GM21390 (cell line): ENCODE data around the gene MCFD2.
"Not testable (repeated sequence)": the region's sequence is repeated elsewhere in the genome, so short reads cannot be mapped to it uniquely, and the experiment has no call there.

ENCODE experiments used
- ATAC-seq: cut with Tn5 transposase; IDR thresholded peaks from one replicate; pipeline ENCODE4 v1.9.1; 2021; ENCODE audit not compliant: unreplicated experiment

Gene MCFD2

DNA sequence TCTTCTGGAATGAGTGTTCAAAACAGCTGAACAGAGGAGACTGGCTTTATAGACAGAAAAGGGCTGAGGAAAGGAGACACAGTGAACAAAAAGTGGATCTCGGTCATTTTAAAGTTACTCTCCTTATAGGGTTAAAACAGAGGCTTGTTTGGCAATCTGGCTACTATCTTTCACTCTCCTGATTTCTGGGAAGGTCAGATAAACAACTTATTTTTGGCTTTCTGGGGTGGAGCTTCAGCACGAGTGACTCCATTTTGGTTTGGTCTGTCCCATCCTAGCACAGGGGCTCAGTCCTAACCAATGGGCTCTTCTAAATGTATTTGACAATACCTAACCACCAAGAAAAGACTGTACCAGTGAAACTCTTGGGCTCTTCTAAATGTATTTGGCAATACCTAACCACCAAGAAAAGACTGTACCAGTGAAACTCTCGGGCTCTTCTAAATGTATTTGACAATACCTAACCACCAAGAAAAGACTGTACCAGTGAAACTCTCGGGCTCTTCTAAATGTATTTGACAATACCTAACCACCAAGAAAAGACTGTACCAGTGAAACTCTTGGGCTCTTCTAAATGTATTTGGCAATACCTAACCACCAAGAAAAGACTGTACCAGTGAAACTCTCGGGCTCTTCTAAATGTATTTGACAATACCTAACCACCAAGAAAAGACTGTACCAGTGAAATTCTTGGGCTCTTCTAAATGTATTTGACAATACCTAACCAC lies 39.5 kb downstream of the MCFD2 start:
- not testable (repeated sequence) for ATAC-seq

DNA sequence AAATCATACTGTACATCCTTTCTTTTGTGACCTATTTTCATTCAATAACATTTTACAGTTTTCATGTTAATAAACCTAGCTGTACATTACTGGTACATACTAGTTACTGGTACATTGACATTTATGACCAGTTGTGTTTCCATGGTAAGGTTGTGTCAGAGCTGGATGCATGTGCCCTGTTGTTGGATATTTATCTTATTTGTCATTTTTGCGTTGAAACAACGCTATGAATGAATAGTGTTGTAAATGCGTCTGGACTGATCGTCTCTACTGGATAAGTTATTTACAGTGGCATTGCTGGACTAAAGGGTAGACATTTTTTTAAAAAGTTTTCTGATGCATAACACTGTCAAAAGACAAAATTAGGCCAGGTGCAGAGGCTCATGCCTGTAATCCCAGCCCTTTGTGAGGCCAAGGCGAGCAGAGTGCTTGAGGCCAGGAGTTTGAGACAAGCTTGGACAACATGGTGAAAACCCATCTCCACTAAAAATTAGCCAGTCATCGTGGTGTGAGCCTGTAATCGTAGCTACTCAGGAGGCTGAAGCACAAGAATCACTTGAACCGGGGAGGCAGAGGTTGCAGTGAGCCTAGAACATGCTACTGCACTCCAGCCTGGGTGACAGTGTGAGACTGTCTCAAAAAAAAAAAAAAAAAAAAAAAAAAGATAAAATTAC lies 40.2 kb downstream of the MCFD2 start:
- no peak for ATAC-seq

DNA sequence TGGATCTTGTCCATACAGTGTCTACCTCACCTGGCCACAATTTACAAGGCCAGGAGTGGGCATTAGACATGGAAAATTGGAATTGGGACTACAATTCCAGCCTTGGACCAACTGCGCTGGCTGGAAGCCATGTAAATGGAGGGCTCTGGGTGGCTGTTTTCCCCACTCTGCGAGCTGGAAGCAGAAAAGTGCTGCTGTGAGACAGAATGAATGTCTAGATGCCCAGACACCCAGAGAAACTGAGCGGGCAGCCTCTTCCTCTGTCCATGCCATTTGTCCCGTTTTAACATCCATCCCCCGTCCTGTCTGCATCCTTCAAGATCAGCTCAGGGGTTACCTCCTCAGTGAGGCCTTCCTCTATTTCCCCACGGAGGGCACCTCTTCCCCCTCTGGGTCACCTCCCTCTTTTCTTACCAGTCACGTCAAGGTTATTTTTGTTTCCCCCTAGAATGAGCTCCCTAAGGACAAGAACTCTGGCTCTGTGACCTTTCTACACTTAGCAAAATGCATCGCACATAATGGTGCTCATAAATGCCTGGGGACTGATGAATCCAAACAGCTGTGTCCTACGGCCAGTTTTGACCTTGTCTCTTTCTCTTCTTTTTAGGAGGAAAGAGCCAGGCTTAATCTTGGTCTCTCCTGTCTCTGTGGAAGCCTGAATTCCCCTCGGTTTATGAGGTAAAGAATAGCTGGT lies 41.2 kb downstream of the MCFD2 start:
- no peak for ATAC-seq

DNA sequence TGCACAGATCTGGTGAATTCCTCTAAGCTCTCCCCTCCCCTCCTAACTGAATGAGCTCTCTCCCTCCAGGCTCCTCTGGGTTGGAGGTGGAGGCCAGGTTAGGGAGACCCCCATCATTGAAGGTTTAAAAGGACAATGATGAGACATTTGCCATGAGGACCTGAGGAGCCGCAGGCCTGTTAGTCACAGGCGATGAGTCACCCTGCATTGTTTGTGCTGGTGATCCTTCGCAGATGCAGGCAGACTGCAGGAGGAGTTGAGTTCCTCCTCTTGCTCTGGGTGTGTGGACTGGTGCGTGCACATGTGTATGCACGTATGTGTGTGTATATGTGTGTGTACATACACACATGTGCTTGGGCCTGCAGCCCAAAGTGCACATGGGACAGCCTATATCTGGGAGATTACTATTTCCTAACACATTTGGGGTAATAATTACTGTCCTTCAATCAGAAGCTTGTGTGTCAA lies 42.0 kb downstream of the MCFD2 start:
- no peak for ATAC-seq

DNA sequence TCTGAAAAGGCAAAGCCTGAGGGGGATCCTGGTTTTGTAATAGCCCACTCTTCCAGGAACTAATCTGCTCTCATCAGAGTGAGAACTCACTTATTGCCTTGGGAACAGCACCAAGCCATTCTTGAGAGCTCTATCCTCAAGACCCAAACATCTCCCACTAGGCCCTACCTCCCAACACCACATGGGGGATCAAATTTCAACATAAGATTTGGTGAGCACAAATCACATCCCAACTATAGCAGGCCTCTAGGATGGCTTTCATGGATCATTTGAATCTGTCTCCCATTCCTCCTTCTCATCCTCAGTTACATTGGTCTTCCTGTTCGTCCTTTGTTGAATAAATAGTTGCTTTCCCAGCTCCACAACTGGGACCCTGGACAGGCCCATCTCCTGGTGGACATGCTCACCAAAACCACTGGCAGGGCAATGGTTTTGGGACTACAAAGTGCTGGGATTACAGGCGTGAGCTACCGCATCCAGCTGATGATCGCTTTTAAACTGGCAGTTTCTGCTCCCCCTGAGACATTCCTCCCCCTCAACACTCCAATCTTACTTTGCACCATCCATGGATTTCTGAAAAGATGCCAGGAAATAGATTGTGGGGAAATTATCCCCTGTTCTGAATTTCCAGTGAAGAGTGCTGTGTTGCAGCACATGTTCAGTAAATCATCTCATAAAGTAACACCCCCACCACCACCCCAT lies 42.6 kb downstream of the MCFD2 start:
- no peak for ATAC-seq

DNA sequence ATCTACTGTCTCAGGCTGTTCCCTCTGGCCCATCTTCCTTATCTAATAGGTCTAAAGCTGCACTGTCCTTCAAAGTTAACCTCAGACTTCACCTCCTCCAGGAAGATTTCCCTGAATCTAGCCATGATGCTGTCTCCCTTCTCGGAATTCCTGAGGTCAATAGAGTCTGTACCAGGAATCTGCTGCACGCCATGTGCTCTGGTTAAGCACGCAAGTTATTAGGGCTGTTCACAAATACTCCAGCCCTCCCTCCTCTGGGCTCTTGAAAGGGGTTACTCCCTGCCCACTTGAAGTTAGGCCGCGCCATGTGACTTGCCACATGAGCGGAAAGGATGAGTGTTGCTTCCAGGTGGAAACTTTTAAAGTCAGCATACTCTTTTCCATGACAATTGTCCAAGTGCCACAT lies 43.6 kb downstream of the MCFD2 start:
- ATAC-seq: no peak

DNA sequence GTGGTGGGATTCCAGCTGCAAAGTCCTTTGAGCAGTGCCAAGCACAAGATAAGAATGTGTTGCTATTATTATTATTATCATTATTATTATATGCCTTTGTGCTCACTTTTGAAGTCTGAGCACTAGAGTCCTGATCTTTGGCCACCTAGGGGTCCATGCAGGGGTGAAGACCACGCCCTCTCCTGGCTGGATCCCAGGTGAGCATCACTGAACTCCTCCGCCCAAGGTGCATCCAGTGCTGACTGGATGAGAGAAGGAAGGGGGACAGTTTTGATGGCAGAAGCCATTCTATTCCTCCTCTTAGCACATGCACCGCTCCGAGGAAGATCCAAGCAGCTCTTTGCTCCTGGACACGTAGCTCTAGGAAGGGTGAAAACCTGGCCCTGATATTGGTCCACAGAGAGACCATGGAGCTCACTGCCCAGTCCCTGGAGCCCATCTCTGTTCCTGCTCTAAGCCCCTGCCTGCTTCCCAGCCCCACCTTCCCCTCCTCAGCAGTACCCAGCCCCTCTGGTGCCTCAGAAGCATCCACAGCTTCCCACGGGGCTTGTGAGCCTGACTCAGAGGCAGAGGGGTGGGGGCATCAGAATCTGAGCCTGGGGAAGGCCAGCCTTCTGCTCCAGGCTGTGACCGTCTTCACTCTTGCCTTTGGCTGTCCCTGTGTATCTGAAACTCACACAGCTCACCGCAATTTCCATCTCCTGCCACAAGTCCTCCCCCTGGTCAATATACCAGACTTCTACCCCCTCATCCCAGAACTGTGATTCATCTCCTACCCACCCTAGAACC lies 45.4 kb downstream of the MCFD2 start:
- no peak for ATAC-seq

DNA sequence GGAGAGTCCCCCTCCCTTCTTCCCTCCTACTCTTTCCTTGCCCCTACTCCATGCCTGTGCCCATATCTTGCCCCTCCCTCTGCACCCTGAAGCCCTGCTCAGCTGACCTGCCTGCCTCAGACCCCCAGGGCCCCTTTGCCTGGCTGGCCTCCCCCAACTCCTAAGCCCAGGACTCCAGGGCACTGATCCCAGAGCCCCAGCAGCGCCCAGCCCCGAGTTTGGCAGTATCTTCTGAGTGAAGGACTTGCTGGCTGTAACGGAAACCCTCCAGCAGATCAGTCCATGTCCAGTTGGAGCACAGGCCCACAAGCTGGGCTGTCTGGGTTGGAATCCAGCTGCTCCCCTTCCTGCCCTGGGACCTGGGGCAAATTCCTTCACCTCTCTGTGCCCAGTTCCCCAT lies 46.0 kb downstream of the MCFD2 start:
- ATAC-seq: no peak

DNA sequence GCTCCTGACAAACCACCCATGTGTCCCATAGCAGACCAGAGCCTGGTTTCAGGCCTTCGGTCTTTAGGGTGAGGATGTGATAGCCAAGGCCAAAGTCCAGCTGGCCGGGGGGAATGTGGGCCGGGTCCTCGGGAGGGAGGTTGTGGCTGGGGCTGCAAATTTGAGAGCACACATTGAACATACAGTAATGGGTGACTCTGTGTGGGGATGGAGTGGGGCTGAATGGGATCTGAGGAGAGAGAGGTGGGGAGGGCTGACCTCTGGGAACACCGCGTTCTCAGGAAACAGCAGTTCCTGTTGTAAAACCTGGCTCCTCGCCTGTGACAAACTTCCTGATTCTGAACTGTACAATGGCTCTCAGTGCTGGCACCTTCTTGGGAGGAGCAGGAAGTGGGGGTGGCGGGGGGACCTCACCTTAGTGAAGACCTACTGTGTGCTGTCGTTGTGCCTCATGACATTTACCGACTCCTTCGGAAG lies 48.8 kb downstream of the MCFD2 start:
- no peak for ATAC-seq

DNA sequence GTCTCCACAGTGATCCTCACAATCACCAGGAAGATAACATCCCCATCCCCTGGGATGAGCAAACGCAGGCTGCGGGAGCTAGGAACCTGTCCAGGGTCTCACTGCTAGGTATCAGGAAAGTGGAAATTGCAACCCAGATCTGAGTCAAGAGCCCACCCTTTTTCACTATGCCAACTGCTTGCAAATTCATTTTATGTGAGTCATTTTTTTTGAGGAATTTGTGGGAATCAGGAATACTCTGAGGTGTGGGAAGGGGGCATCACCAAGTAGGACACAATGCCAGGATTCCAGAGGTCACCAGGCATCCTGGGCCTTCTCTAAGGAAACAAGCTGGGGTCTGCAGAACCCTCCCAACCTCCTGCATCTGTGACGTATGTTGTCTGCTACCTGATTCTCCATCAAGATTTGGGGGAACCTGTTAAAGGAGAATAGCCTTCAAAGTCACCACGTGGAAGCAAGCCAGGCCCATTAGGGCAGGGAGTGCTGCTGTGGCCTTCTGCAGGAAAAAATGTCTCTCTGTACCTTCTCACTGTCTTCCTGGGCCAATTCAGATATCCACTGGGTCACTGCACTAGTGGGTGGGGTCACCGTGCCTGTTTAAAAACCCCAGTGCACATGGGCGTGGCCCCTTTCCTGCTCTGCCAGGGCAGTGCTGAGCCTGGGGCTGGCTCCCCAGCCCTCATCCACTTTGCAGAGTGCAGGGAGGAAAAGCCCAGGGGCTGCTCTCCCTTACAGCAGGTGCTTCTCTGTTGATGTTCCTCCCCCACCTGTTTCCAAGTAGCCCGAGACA lies 50.2 kb downstream of the MCFD2 start:
- ATAC-seq: no peak

DNA sequence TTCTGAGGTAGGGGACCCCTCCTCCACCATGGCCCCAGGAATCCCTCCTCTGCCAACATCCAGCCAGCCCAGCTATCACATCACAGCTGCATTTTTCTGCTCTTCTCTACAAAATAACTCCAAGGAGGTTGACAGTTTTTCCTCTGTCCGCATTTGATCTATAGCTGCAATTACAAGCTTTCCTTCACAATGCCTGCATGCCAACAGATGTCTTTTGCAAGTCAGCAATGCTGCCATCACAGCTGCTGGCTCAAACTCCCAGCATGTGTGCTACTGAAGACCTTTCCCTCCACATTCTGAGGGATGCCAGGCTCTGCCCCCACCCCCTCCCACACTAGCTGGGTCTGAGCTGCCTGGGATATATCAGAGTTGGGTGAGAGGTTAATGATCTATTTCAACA lies 51.7 kb downstream of the MCFD2 start:
- ATAC-seq: no peak

DNA sequence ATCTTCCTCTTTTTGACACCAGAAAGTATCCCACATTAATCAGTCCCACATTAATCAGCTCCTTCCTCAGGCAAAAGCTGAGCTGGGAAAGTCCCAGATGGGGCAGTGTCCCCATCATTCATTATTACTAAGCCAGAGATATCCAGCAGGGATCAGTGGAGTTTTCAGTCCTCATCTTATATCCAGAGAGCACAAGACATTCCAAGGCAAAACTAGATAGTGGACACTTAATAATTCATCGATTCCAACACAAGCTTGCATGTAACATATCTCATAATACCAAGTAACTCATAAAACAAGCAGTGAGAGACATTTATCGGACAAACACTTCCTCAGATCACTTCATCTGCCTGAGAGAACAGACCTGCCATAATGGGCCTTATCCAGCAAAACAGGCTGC lies 53.1 kb downstream of the MCFD2 start:
- ATAC-seq: no peak

DNA sequence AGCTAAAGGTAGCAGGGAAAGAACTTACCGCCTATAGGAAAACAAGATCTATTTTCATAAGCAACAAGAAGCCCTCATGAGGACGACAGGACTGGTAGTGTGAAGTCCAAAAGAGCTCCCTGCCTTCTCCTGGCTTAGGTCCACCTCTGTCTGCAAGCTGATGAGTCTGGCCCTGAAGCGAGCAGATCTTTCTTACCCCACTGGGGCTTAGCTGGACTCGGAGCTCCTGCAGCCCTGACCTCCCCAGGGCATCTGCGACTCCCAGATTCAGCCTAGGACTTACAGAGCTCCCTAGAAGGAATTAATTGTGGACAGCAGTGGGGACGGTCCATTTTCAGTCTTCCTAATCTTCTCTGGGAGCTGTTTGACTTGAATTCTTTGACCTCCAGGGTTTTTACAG lies 53.7 kb downstream of the MCFD2 start:
- ATAC-seq: no peak

DNA sequence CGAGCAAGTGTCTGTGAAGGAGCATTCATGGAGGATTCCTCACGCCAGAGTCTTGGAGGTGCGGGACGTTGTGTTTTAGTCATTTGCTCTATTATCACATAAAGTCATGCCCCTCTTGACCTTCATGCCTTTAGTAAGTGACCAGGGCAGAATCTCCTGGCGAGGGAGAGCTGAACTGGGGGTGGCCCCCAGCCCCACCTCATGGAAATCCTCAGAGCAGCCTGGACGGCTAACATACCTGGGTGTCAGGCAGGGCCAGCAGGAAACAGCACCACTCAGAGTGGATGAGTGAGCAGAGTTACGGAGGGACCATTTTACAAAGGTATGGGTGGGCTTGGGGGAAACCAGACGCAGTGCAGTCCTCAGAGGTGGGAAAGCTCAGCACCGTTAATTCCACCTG lies 56.1 kb downstream of the MCFD2 start:
- ATAC-seq: no peak

DNA sequence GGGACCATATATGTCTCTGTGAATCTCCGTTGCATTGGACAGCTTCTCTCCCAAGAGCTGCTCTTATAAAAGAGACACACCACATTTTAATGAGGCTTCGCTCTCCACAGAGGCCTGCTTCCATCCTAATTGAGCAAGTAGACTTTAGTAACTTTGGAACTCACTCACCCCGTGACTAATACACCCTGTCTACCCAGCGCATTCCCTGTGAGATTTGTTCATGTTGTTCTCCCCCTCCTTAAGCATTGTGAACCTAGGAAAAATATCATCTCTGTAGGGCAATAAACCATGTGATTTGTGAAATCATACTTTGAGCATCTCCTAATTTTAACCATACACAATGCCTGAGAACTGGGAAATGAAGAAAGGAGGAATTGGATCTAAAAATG lies 56.9 kb downstream of the MCFD2 start:
- ATAC-seq: no peak

DNA sequence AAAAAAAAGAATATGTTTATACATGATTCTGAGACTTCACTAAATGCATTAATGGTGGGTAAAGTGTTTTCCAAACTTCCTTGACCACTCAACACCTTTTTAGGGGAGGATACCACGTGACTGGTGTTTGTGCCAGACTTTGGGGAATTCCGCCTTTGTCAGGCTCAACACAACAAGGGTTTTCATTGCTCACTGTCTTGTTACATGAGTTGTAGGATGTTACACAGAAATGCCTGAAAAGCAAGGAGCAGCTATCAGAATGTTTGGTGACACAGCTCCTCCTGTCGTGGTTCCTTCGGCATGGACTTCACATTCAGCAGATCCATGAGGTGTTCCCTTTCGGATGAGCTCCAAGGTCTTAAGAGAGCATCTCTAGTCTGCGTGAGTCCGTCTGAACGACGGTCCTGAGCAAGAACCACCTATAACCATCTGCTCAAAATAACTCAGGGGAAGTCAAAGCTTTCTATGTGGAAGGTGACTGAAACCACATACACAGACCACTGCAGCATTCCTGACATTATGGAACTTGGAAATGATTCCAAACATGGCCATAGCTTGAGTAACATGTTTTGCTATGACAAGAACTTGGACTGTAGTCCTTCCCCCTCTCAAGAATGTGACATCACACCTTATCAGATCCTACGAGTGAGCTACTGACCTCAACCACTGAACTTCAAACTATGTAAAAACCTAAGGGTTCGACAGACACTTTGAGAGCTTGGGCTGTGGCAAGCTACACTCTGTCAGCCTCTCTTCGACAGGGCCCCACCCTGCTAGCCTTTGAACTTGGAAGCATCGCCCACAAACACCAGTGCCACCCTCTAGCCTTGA lies 57.5 kb downstream of the MCFD2 start:
- ATAC-seq: no peak

DNA sequence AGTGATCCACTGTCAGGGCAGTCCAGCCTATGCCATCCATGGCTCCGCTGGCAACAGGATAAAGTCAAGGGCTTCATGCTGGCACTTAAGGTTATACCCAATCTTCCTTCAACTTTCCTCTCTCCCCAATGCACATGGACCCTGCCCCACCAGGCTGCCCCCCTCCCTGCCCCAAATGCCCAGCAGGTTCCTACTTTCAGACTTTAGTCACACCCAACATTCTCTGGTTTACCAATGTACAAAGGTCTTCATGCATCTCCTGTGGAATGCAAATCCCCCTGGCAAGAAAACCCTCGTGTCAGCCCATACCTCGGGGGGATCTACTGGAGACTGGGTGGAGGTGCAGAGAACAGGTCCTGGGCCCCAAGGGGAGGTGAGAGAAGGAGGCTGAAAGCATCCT lies 59.3 kb downstream of the MCFD2 start:
- no peak for ATAC-seq

DNA sequence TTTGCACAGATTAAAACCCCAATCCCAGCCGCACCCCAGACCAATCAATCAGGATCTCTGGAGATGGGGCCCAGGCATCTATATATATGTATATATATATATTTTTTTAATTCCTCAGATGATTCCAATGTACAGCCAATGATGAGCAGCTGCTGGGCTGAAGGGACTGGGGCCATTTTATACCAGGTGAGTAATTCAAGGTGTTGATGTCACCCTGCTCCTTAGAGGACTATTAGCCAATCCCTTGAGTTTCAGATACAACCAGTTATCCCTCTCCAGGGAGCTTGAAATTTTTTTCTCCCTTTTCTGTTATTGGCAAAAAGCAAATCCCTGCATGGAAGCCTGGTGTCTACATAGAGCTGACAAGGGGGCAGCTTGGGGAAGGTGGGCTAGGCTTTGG lies 59.8 kb downstream of the MCFD2 start:
- ATAC-seq: no peak

DNA sequence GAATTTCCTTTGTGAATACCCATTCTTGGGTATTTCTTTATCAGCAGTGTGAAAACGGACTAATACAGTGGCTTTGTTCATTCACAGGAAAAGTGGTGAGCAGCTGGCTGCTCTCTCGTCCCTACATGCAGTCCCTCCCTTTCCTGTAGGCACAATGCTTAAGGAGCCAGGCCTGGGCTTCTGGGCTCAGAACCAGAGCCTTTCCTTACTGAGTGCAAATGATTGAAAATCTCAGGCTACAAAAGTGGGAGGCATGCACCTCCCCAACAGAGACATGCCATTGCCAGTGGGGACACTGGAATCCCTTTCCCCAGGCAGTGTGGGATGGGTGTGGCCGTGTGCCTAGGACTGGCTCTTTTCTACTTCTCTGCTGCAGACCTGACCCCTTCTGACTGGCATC lies 61.3 kb downstream of the MCFD2 start:
- no peak for ATAC-seq
